ENCODE measurements around the gene SMOC1.

SMOC1 gene

DNA sequence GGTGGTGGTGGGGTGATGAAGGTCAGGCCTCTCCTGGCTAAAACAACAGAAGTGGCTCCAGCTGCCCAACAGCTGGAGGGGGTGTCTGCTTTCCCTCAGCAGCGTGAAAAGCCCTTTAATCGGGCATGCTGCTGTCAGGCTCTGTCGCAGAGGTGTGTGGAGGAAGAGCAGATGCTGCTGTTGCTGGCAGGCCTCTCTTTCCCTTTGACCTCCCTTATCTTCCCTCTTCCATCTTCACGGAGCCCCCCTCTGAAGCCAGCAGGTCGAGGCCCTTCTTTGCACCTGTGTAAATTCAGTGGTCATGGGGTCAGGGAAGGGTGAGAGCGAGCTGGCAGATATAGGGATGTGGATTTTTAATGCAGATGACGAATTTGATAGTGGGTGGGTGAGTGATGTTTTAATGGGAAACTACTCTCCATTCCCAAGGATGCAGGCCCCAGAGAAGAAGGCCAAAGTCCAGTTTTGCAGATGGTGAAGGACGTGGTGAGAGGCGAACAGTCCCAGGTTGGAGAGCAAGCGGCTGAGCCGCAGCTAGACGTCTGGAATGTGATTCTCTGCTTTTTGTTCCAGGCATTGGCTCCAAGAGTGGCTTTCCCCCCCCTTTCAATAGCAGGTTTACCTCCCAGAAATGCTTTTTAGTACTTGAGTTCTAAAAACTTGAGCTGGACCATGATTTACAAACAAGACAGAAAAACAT lies 64.0 kb downstream of the SMOC1 start:
- DNase-seq: no peak

- DNase-seq: no peak
Measured at GRCh38 chr14:69945347-69945746, 66.1 kb downstream of the SMOC1 start.

DNA sequence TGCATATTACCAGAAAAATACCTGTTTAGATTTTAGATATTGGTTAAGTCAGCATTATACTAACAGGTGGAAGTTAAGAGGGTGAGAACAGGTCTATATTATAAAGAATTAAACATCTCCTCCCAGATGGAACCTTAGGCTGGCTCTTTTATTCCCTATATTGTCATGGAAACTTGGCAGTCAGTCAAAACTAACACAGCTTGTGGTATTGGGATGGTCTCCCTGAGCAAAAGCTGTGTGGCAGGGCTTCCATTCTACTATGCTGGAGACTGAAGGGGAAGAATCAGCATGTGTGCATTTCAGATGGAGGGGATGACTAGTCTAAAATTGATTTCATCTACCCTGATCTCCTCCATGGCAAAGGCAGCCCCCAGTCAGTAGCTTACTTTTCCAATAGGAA lies 66.7 kb downstream of the SMOC1 start:
- no peak for DNase-seq

DNA sequence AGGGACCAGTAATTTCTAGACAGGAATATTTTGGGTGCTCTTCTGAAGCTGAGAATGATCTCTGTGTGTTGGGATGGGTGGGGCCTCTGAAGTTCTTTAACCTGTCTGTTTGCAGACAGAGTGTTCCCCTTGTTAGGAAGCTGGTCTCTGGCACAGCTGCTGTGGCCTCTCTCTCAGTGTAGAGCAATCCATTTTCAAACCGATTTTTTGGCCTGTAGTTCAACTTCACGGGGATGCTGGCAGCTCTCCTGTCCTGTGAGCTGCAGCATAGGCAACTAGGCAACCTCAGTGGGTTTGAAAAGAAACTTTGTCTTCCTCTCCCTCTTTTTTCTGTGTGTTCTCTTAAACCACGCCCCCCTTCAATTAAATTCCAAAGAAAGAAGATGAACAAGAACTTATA lies 69.1 kb downstream of the SMOC1 start:
- DNase-seq: no peak

GRCh38 chr14:69951263-69951662 lies 72.0 kb downstream of the SMOC1 start:
- DNase-seq: no peak

DNA sequence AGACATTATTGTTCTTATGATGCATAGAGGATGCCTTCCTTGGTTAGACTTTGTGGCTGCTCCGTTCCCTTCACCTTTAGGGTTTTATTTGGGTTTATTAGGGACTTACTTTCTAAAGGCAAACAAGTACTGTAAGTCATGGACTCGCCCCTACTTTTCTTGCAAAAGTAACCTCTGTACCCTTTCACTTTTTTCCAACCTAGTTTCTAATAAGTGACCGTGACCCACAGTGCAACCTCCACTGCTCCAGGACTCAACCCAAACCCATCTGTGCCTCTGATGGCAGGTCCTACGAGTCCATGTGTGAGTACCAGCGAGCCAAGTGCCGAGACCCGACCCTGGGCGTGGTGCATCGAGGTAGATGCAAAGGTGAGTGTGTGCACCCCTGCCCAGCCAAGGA lies 72.7 kb downstream of the SMOC1 start:
- no peak for DNase-seq

GRCh38 chr14:69953266-69953915 lies 74.2 kb downstream of the SMOC1 start:
- no peak for DNase-seq

DNA sequence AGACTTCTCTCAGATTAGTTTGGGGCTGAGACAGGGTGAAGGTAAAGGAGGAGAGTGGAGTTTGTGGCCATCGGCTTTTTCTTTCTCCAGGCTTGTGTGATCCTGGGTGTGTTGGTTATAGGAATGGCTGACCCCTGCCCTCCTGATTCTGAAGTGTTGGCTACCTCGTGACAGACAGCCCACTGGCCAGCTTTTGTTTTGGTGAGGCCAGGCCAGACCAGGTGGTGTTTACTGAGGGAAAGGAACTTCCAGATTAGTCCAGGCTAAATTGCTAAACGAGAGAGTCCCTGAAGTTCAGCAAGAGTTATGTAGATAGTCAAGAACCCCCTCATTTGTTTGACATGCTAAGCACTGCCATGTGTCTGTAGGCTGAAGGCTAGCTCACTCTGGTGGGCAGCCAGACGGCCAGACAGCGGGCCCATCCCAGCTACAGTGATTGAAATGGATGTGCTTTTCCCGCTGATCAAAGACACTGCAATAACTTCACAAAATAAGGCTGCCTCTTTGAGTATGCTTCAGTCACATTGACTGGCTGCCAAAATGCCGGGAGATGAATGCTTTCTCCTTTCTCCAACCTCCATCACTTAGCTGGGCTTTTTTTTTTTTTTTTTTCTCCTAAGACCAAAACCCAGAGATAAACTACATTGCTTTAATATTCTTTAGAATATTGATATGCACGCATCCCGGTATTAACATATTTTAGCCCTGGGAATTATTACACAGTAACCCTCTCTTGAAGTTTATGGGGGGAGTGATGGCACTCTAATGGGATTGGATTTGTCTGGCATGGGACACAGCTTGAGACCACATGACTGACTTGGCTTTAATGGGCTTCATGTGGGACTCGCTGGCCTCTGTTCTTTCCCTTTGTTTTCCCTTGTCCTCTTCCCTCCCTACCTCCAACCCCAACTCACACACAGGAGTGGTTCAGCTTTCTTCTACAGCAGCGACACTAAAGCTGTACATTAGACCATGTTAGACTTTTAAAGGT lies 76.9 kb downstream of the SMOC1 start:
- no peak for DNase-seq

DNA sequence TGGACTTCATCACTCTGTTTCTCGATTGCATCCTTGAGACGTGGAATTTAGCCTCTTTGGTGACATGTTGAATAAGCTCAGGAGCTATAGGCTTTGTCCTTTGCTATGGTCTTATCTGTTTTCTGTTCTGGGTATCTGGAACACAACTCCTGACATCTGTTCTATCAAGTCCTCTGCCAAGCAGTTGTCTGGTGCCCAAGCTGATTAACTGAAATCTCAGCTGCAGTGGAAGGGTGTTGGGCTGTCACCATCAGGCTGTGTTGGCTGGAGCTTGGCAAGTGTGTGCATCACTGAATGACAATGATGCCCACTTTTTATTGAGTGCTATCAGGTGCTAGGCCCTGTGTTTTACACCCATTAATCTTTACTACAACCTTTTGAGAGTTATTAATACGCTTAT lies 77.8 kb downstream of the SMOC1 start:
- no peak for DNase-seq

DNA sequence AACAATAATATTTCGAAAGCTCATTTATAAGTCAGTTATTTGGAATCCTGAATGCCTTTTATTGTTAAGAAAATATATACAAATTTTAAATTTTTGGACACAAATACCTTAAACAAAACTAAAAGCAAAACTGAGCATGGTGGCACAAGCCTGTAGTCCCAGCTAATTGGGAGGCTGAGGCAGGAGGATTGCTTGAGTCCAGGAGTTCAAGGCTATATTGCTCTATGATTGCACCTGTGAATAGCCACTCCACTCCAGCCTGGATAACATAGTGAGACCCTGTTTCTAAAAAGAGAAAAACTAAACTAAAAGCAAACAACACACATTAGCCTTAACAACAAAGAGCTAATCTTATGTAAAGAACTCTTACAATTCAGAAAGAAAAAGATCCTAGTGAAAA lies 78.8 kb downstream of the SMOC1 start:
- DNase-seq: no peak

DNA sequence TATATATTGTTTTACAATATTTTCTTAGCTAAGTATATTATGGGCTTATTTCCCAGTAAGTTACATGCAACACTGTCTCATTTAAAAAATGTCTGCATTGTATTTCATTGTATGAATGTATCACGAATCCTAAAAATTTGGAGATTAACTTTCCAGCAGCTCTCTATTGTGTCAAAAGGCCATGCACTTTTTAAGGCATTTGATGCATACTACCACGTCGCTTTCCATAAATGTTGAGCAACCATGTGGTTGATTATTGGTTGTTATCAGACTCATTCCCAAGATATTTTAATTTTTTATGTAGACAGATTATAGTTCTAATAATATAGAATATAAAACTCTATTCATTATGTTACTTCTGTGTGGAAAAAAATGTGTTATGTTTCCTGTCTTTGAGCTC lies 79.9 kb downstream of the SMOC1 start:
- DNase-seq: no peak

GRCh38 chr14:69960296-69960695 lies 81.1 kb downstream of the SMOC1 start:
- no peak for DNase-seq

DNA sequence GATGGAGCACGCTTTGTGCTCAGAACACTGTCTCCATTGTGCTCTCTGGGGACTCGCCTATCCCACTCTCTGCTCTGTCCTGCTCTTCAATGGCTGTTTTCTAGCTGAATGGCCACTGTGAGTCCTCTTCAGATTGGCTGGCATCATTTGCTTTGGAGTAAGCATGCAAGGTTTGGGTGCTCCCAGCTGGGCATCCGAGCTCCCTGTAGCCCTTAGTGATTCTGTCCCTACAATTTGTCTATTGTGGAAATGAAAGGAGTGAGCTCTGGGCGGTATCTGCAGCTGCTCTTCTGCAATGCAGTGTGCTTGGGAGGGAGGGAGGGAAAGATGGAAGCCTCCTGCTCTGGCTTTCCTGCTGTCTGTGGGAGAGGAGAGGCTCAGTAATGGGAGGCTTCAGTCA lies 84.8 kb downstream of the SMOC1 start:
- no peak for DNase-seq

DNA sequence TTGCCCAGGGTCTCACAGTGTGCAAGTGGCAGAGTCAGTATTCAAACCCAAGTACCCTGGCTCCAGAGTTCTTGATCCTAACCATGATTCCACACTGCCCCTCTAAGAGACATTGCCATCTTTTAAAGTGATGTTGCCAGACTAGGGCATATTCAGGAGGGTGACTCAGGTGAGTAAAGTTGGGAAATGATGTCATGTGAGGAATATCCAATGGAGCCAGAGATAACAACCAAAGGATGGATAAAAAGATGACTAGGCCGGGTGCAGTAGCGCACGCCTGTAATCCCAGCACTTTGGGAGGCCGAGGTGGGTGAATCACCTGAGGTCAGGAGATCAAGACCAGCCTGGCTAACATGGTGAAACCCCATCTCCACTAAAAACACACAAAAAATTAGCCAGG lies 85.6 kb downstream of the SMOC1 start:
- no peak for DNase-seq

- DNase-seq: no peak
Measured at GRCh38 chr14:69968132-69968531, 88.9 kb downstream of the SMOC1 start.

GRCh38 chr14:69968681-69969080 lies 89.5 kb downstream of the SMOC1 start:
- no peak for DNase-seq

- DNase-seq: no peak
Measured at GRCh38 chr14:69972755-69973154, 93.5 kb downstream of the SMOC1 start.

DNA sequence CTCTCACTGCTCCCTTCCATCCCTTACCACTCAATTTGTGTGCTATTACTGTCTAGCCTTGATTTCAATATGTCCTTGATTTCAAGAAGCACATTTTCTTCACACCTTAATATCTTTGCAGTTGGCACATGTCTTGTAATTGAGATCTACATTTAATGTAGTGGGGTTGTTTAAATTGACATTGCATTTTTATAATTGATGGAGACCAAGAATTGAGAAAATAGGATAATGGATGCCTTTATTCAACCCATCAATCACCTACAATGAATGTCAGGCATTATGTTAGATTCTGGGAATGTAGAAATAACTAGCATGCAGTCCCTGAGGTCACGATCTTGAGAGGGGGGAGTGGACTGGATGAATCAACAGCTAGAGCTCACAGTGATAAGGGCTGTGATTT lies 94.6 kb downstream of the SMOC1 start:
- DNase-seq: no peak

DNA sequence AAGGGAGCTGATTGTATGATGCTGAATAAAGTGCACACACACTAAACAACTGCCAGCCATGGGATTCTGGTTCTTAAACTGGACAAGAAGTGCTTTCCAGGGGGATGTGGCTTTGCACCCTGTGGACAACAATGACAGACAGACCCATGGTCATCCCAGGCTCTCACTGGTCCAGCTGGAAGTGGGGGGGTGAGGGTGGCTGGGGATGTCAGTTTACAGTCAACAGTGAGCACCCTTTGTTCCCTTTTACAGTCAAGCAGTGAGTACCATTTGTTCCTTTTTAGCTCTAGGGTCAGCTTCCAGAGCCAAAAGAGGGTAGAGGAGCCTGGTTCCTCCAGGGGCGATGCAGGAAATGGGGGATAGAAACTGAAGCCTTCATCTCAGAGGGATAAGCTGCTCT lies 100.7 kb downstream of the SMOC1 start:
- no peak for DNase-seq

GRCh38 chr14:69980457-69981425 lies 101.5 kb downstream of the SMOC1 start:
- no peak for DNase-seq

DNA sequence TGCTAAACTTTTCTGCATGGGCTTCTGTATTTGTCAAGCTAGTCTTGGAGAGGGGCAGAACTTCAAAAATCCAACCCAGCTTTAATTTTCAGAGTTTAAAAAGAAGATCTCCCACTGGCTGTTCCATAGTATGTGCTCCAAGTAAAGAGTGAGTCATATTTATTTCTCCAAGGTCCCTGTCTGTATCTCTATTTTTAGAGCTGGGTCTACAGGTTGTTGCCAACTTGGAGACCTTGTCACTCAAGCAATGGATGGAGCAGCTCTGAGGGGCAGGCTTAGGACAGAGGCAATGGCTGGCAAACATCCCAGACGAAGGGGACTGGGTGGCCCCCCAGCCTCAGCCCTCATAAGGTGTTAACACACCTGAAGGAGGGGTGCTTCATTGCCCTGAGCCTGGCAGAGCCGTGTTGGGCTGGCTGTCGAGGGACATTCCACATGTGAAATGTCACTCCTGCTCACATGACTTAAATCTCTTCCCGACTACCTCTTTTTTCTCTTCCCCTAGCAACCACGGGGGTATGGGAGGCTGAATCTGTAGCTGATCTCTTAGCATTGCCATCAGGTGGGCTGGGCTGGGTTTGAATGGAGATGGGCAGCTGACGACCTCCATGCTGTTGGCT lies 103.1 kb downstream of the SMOC1 start:
- no peak for DNase-seq

- no peak for DNase-seq
Measured at GRCh38 chr14:69982886-69983285, 103.7 kb downstream of the SMOC1 start.

All from suppressor macrophage treated with lipopolysaccharide for 1 hour (primary cell).